Measurements from ENCODE around the gene CNDP1. TPM values are rescaled to one million over a fixed set of nuclear protein-coding genes. Genes with fewer than 3 reads are reported as not detected.
A peak's percentile ranks its signal among the peaks of the same experiment; 100 is the strongest.

The CNDP1 gene
- total RNA-seq (under 1 TPM in 2 of 5 experiments, not detected in 3; 0.19 to 0.34 TPM), polyA plus RNA-seq (under 1 TPM in 1 of 2 donors, not detected in 1; 0.12 TPM), total RNA-seq (not detected)

GRCh38 chr18:74534150-74534969 is at the start of gene CNDP1:
CNDP1 (plus strand) TSS chr18:74534500; CDS start chr18:74534668, 168 bp downstream.
- Histone ChIP-seq H3K27ac (ENCODE audit: low read depth, low read length) (no peak within 1 kb of the TSS), H3K36me3 (ENCODE audit: control insufficient read depth in 2 of 3, insufficient read depth in 3 of 3, low read length in 3 of 3) (no peaks in the 10 kb centered on the region), H3K27me3 (ENCODE audit: control insufficient read depth in 2 of 2, insufficient read depth in 2 of 2, low read length in 2 of 2) (no peaks in the 10 kb centered on the region), H3K4me3 (ENCODE audit: low read length) (no peak within 1 kb of the TSS), H3K4me1 (ENCODE audit: control insufficient read depth in 2 of 2, insufficient read depth in 2 of 2, low read length in 2 of 2) (no peaks in the 10 kb centered on the region), H3K9me3 (ENCODE audit: control insufficient read depth in 2 of 3, low read length in 3 of 3) (no peaks in the 10 kb centered on the region)
- Mint-ChIP-seq H3K27me3 (peaks cover 0 to 8% (median 5%) of the 10 kb centered on the region in 5 donors), H3K4me3 (no peak within 1 kb of the TSS), H3K36me3 (no peaks in the 10 kb centered on the region), H3K27ac (no peak within 1 kb of the TSS), H3K4me1 (no peaks in the 10 kb centered on the region), H3K9me3 (peaks cover 0 to 4% (median 0%) of the 10 kb centered on the region in 11 donors)
- ATAC-seq (no peak), DNase-seq (no peak)
- ChIA-PET CTCF (interaction anchor here (0.6 kb wide), 1 partner anchor 483 kb away, joined by 3 read pairs; no protein-coding TSS in a partner anchor), POLR2A (no interaction called here)
- intact Hi-C loops (cut with micrococcal nuclease) = no loop called here

GRCh38 chr18:74486119-74486849 is 48.0 kb upstream of the CNDP1 start:
- H3K27ac Mint-ChIP-seq = no peak overlapping the region
- H3K4me3 Mint-ChIP-seq = peak overlapping the region in 2 of 10 donors; percentile 17 to 18
- H3K4me1 Mint-ChIP-seq = peaks cover 5 to 19% (median 16%) of the 10 kb centered on the region in 7 donors
- CTCF ChIA-PET = interaction anchor here (1.5 kb wide), 1 partner anchor 132 kb away, joined by 5 read pairs; no protein-coding TSS in a partner anchor
- H3K27me3 Mint-ChIP-seq = peaks cover 0 to 25% (median 0%) of the 10 kb centered on the region in 5 donors
- intact Hi-C loops (cut with micrococcal nuclease) = no loop called here
- no peaks in the 10 kb centered on the region for H3K36me3 Mint-ChIP-seq
- no peak overlapping the region for H3K4me3 ChIP-seq (ENCODE audit: low read length)
- H3K27ac ChIP-seq (ENCODE audit: low read depth, low read length) = no peak overlapping the region
- H3K36me3 ChIP-seq (ENCODE audit: control insufficient read depth in 2 of 3, insufficient read depth in 3 of 3, low read length in 3 of 3) = no peaks in the 10 kb centered on the region
- H3K27me3 ChIP-seq (ENCODE audit: control insufficient read depth in 2 of 2, insufficient read depth in 2 of 2, low read length in 2 of 2) = no peaks in the 10 kb centered on the region
- H3K4me1 ChIP-seq (ENCODE audit: control insufficient read depth in 2 of 2, insufficient read depth in 2 of 2, low read length in 2 of 2) = peaks cover 4 to 5% of the 10 kb centered on the region in 2 donors
- no peak for DNase-seq
- POLR2A ChIA-PET = no interaction called here
- no peaks in the 10 kb centered on the region for H3K9me3 ChIP-seq (ENCODE audit: control insufficient read depth in 2 of 3, low read length in 3 of 3)
- ATAC-seq = no peak
- H3K9me3 Mint-ChIP-seq = peaks cover 0 to 4% (median 0%) of the 10 kb centered on the region in 11 donors

- Mint-ChIP-seq H3K27me3 (peaks cover 0 to 32% (median 0%) of the 10 kb centered on the region in 5 donors), H3K27ac (peak overlapping the region in 1 of 9 donors; percentile 51), H3K4me3 (no peak overlapping the region), H3K4me1 (peaks cover 5 to 19% (median 16%) of the 10 kb centered on the region in 7 donors), H3K9me3 (peaks cover 0 to 4% (median 0%) of the 10 kb centered on the region in 11 donors), H3K36me3 (no peaks in the 10 kb centered on the region)
- Histone ChIP-seq H3K27ac (ENCODE audit: low read depth, low read length) (no peak overlapping the region), H3K4me1 (ENCODE audit: control insufficient read depth in 2 of 2, insufficient read depth in 2 of 2, low read length in 2 of 2) (peaks cover 4 to 5% of the 10 kb centered on the region in 2 donors), H3K27me3 (ENCODE audit: control insufficient read depth in 2 of 2, insufficient read depth in 2 of 2, low read length in 2 of 2) (no peaks in the 10 kb centered on the region), H3K4me3 (ENCODE audit: low read length) (no peak overlapping the region), H3K9me3 (ENCODE audit: control insufficient read depth in 2 of 3, low read length in 3 of 3) (no peaks in the 10 kb centered on the region), H3K36me3 (ENCODE audit: control insufficient read depth in 2 of 3, insufficient read depth in 3 of 3, low read length in 3 of 3) (no peaks in the 10 kb centered on the region)
- ChIA-PET CTCF (no interaction called here), POLR2A (interaction anchor here (0.6 kb wide), 1 partner anchor 141 kb away, joined by 3 read pairs; no protein-coding TSS in a partner anchor)
- intact Hi-C loops (cut with micrococcal nuclease) = no loop called here
- ATAC-seq = no peak
- no peak for DNase-seq
These were observed 45.9 kb upstream of the CNDP1 start for GRCh38 chr18:74488354-74488753.

- peaks cover 4 to 5% of the 10 kb centered on the region in 2 donors for H3K4me1 ChIP-seq (ENCODE audit: control insufficient read depth in 2 of 2, insufficient read depth in 2 of 2, low read length in 2 of 2)
- H3K36me3 ChIP-seq (ENCODE audit: control insufficient read depth in 2 of 3, insufficient read depth in 3 of 3, low read length in 3 of 3) = no peaks in the 10 kb centered on the region
- intact Hi-C loops (cut with micrococcal nuclease) = no loop called here
- ChIA-PET CTCF (interaction anchor here (10.7 kb wide), 1 partner anchor 135 kb away, joined by 269 read pairs; no protein-coding TSS in a partner anchor), POLR2A (no interaction called here)
- Mint-ChIP-seq H3K27ac (peak overlapping the region in 2 of 9 donors; percentile 51 to 63), H3K4me3 (no peak overlapping the region), H3K9me3 (peaks cover 0 to 4% (median 0%) of the 10 kb centered on the region in 11 donors), H3K36me3 (no peaks in the 10 kb centered on the region), H3K4me1 (peaks cover 5 to 24% (median 21%) of the 10 kb centered on the region in 7 donors), H3K27me3 (peaks cover 0 to 35% (median 0%) of the 10 kb centered on the region in 5 donors)
- H3K9me3 ChIP-seq (ENCODE audit: control insufficient read depth in 2 of 3, low read length in 3 of 3) = no peaks in the 10 kb centered on the region
- no peak overlapping the region for H3K4me3 ChIP-seq (ENCODE audit: low read length)
- no peaks in the 10 kb centered on the region for H3K27me3 ChIP-seq (ENCODE audit: control insufficient read depth in 2 of 2, insufficient read depth in 2 of 2, low read length in 2 of 2)
- ATAC-seq = no peak
- no peak for DNase-seq
- no peak overlapping the region for H3K27ac ChIP-seq (ENCODE audit: low read depth, low read length)
These were observed 45.4 kb upstream of the CNDP1 start for GRCh38 chr18:74488864-74489263.

GRCh38 chr18:74489676-74490075 is 44.6 kb upstream of the CNDP1 start:
- Mint-ChIP-seq H3K9me3 (peaks cover 0 to 4% (median 0%) of the 10 kb centered on the region in 11 donors), H3K4me1 (peaks cover 5 to 25% (median 17%) of the 10 kb centered on the region in 7 donors), H3K27me3 (peaks cover 0 to 34% (median 0%) of the 10 kb centered on the region in 5 donors), H3K4me3 (no peak overlapping the region), H3K36me3 (no peaks in the 10 kb centered on the region), H3K27ac (peak overlapping the region in 1 of 9 donors; percentile 23)
- intact Hi-C loops (cut with micrococcal nuclease) = no loop called here
- Histone ChIP-seq H3K27ac (ENCODE audit: low read depth, low read length) (no peak overlapping the region), H3K9me3 (ENCODE audit: control insufficient read depth in 2 of 3, low read length in 3 of 3) (no peaks in the 10 kb centered on the region), H3K36me3 (ENCODE audit: control insufficient read depth in 2 of 3, insufficient read depth in 3 of 3, low read length in 3 of 3) (no peaks in the 10 kb centered on the region), H3K27me3 (ENCODE audit: control insufficient read depth in 2 of 2, insufficient read depth in 2 of 2, low read length in 2 of 2) (no peaks in the 10 kb centered on the region), H3K4me1 (ENCODE audit: control insufficient read depth in 2 of 2, insufficient read depth in 2 of 2, low read length in 2 of 2) (peaks cover 2% of the 10 kb centered on the region in 2 donors), H3K4me3 (ENCODE audit: low read length) (no peak overlapping the region)
- ChIA-PET POLR2A (interaction anchor here (0.7 kb wide), 1 partner anchor 99 kb away, joined by 4 read pairs; no protein-coding TSS in a partner anchor), CTCF (interaction anchor here (0.7 to 10.7 kb wide), 2 partner anchors 11 to 136 kb away, joined by 3 to 269 read pairs; no protein-coding TSS in a partner anchor)
- no peak for ATAC-seq
- no peak for DNase-seq

GRCh38 chr18:74492259-74492658 is 42.0 kb upstream of the CNDP1 start:
- intact Hi-C loops (cut with micrococcal nuclease) = no loop called here
- Mint-ChIP-seq H3K36me3 (peaks cover 0 to 4% (median 0%) of the 10 kb centered on the region in 5 donors), H3K4me3 (no peak overlapping the region), H3K27ac (peak overlapping the region in 3 of 9 donors; percentile 37 to 45 (median 42)), H3K27me3 (peaks cover 0 to 33% (median 0%) of the 10 kb centered on the region in 5 donors), H3K4me1 (peaks cover 4 to 26% (median 16%) of the 10 kb centered on the region in 7 donors), H3K9me3 (no peaks in the 10 kb centered on the region)
- no peaks in the 10 kb centered on the region for H3K27me3 ChIP-seq (ENCODE audit: control insufficient read depth in 2 of 2, insufficient read depth in 2 of 2, low read length in 2 of 2)
- peaks cover 0 to 4% (median 0%) of the 10 kb centered on the region in 3 experiments for H3K36me3 ChIP-seq (ENCODE audit: control insufficient read depth in 2 of 3, insufficient read depth in 3 of 3, low read length in 3 of 3)
- DNase-seq (no peak), ATAC-seq (no peak)
- H3K27ac ChIP-seq (ENCODE audit: low read depth, low read length) = no peak overlapping the region
- H3K4me1 ChIP-seq (ENCODE audit: control insufficient read depth in 2 of 2, insufficient read depth in 2 of 2, low read length in 2 of 2) = peaks cover 6 to 12% of the 10 kb centered on the region in 2 donors
- H3K9me3 ChIP-seq (ENCODE audit: control insufficient read depth in 2 of 3, low read length in 3 of 3) = no peaks in the 10 kb centered on the region
- H3K4me3 ChIP-seq (ENCODE audit: low read length) = no peak overlapping the region
- ChIA-PET POLR2A (interaction anchor here (0.5 to 2.5 kb wide), 4 partner anchors 103 to 142 kb away, joined by 3 to 19 read pairs (median 4); no protein-coding TSS in a partner anchor), CTCF (interaction anchor here (0.6 to 10.7 kb wide), 11 partner anchors 8 to 410 kb away, joined by 3 to 269 read pairs (median 8); no protein-coding TSS in a partner anchor)

Data from naive thymus-derived CD4-positive, alpha-beta T cell (primary cell).